IPS-18c (cell line): ENCODE results near the gene OR5M3.

Experiments used
- H3K4me3 ChIP-seq: 2 replicates; pipeline ENCODE4 v1.7.0; 2013; ENCODE audit warnings: low read depth, mild to moderate bottlenecking, low read length, moderate library complexity; ENCODE audit not compliant: insufficient read depth
- H3K9me3 ChIP-seq: one replicate; pipeline ENCODE4 v1.6.1; 2013; ENCODE audit warnings: mild to moderate bottlenecking, low read length, moderate library complexity; ENCODE audit not compliant: control insufficient read depth, insufficient read depth

The OR5M3 gene

DNA sequence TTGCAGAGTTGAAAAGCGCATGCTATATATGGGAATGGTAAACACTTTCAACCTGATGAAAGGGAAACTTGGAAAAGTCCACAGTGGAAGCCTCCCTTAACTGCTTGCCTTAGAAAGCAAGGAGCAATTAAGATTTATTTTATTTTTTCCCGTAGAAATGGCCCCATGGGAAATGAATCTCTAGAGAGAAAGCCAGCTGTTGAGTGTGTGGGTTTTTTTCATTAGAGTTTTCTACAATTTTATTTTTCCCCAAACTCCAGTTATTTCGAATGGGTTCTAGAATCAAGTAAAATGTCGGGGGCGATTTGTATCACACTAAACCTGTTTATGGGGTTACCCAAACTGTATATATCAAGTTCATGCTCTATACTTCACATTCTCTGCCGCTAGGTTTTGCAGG lies at the start of gene OR5M3:
Gene OR5M3 (minus strand): TSS at position 101 of the 400 bp plus-strand sequence. CDS start 2,855 bp downstream, outside the sequence.
- H3K9me3 ChIP-seq, result no peaks in the 10 kb centered on the region
- H3K4me3 ChIP-seq, result no peak within 1 kb of the TSS

GRCh38 chr11:56522008-56522407 lies 48.9 kb upstream of the OR5M3 start:
- H3K9me3 ChIP-seq, result no peaks in the 10 kb centered on the region
- H3K4me3 ChIP-seq, result no peak overlapping the region

GRCh38 chr11:56513280-56513679 lies 40.1 kb upstream of the OR5M3 start:
- peaks cover 2% of the 10 kb centered on the region for H3K9me3 ChIP-seq
- H3K4me3 ChIP-seq, result no peak overlapping the region

GRCh38 chr11:56509439-56509838 lies 36.3 kb upstream of the OR5M3 start:
- Histone ChIP-seq H3K9me3 (peaks cover 2% of the 10 kb centered on the region), H3K4me3 (no peak overlapping the region)

DNA sequence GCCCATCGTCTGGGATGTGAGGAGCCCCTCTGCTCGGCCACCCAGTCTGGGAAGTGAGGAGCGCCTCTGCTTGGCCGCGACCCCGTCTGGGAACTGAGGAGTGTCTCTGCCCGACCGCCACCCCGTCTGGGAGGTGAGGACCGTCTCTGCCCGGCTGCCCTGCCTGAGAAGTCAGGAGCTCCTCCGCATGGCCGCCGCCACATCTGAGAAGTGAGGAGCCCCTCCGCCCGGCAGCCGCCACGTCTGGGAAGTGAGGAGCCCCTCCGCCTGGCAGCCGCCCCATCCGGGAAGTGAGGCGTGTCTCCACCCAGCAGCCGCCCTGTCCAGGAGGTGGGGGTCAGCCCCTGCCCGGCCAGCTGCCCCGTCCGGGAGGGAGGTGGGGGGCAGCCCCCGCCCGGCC lies 23.9 kb upstream of the OR5M3 start:
- Histone ChIP-seq H3K4me3 (no peak overlapping the region), H3K9me3 (peaks cover 5% of the 10 kb centered on the region)

- Histone ChIP-seq H3K4me3 (no peak overlapping the region), H3K9me3 (peaks cover 5% of the 10 kb centered on the region)
Observed at GRCh38 chr11:56495117-56495516, 22.0 kb upstream of the OR5M3 start.

DNA sequence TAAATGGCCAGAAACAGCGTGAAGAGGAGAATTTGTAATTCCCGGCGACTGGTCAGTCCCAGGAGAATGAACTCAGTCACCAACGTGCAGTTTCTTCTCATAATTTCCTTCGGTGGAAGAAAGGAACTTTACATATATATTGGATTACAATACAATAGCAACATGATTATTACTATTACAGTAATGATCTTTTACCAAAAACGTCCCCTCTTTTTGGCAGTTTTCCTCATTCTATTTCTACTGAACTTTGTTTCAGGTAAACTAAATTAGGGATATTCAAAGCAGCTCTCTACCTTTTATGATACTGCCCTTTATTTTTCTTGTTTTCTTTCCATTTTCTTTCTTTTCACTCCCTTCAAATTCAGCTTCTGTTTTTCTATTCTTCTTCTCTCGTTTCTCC lies 18.1 kb upstream of the OR5M3 start, which contains the start of gene OR5M8:
Gene OR5M8 (minus strand): TSS at position 101 of the 400 bp plus-strand sequence. CDS start 0 bp downstream, at position 101.
- H3K9me3 ChIP-seq, result peaks cover 2% of the 10 kb centered on the region
- H3K4me3 ChIP-seq, result no peak within 1 kb of the TSS

DNA sequence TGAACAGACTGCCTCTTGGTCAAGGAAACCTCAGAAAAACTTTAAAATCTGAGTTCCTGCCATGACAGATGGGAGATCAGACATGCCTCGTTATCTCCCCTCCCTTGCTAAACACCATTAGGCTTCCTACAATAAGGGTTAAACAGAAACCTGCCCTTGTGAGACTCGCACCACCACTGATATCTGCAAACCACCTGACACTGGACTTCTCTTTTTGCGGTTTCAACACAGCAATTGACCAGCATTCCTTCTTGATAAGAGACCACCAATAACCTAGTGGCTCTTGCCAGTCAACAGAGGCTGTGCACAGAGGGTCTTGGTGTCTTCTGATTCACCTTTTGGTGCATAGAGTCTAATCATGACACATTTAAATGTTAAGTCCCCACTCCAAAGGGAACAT lies 13.6 kb upstream of the OR5M3 start:
- Histone ChIP-seq H3K9me3 (no peaks in the 10 kb centered on the region), H3K4me3 (no peak overlapping the region)

GRCh38 chr11:56474729-56475235 lies 1.6 kb upstream of the OR5M3 start:
- no peaks in the 10 kb centered on the region for H3K9me3 ChIP-seq
- no peak overlapping the region for H3K4me3 ChIP-seq

DNA sequence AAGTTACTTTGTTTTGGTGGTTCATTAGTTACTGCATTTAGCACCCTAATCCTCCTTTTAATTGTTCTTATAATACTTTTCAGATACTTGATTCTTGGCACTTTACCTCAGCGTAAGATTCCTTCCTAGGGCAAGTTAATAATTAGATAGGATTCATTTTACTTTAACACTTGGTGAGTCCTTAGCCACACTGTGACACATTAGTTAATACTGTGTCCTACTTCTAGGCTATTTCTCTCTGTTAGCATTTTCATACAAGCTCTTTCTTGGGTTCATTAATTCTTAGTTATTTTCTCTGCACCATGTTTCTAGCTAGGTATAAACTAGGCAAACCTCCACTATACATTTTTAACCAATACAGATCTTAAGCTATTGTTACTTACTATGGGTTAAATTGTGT lies 16.1 kb downstream of the OR5M3 start:
- Histone ChIP-seq H3K4me3 (no peak overlapping the region), H3K9me3 (no peaks in the 10 kb centered on the region)

DNA sequence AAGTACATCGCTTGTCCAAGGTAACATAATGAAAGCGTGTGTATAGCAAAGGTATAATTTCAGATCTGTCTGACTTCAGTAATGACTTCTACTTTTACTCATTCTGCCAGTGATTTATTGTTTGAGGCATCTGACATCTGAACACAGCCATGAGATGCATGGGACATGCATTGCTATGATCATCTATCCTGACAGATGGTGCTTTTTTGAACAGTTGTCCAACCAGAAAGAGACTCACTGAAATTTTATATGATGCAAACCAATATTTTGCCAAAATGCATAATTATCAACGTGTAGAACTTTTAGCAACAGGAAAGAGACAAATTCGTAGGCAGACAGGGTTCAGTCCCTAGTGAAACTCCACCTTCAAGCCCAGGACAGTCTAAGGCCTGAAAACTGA lies 19.6 kb downstream of the OR5M3 start:
- Histone ChIP-seq H3K4me3 (no peak overlapping the region), H3K9me3 (no peaks in the 10 kb centered on the region)
